Inflammatory macrophage treated with lipopolysaccharide for 1 hour (primary cell): ENCODE results near the gene ZDHHC24.
"Not testable (repeated sequence)": the region's sequence is repeated elsewhere in the genome, so short reads cannot be mapped to it uniquely, and the experiment has no call there.

Source experiments
- DNase-seq, 2 donors: peaks; one replicate each; pipeline ENCODE4 v3.0.0-alpha.2; 2020 to 2022

Gene ZDHHC24

DNA sequence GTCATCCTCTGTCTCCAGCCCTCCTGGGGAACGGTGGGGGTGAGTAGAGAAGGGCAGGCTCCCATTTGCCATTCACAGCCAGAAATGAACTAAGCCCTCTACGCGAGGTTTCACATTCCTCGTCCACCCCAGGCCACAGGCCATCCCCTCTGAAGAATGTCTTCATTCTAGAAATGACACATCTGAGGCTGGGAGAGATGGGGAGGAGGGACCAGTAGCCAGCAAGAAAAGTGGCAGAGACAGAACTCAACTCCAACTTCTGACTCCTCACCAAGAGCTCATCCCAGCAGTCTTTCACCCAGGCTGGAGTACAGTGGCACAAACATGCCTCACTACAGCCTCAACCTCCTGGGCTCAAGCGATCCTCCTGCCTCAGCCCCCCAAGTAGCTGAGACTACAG lies 19.1 kb upstream of the ZDHHC24 start:
- no peak for DNase-seq

DNA sequence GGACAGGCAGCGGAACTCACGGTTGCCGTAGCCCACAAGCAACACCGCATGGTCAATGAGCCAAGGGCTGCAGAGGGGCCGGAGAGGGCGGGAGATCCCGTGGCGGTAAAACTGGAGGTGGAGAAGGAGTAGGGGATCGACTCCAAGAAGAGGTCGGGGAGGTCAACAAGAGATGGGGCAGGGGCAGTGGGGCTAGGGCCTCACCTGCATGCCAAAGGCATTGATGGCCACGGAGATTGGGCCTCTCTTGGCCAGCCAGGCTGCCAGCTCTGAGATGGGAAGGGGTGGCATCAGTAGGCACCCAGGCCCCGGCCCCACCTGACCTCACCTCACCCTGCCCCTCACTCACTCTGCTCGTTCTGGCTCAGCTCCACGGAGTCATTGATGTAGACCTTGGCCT lies 18.7 kb upstream of the ZDHHC24 start:
- DNase-seq: no peak

- DNase-seq: no peak
These were observed 18.0 kb upstream of the ZDHHC24 start for GRCh38 chr11:66563832-66564231.

DNA sequence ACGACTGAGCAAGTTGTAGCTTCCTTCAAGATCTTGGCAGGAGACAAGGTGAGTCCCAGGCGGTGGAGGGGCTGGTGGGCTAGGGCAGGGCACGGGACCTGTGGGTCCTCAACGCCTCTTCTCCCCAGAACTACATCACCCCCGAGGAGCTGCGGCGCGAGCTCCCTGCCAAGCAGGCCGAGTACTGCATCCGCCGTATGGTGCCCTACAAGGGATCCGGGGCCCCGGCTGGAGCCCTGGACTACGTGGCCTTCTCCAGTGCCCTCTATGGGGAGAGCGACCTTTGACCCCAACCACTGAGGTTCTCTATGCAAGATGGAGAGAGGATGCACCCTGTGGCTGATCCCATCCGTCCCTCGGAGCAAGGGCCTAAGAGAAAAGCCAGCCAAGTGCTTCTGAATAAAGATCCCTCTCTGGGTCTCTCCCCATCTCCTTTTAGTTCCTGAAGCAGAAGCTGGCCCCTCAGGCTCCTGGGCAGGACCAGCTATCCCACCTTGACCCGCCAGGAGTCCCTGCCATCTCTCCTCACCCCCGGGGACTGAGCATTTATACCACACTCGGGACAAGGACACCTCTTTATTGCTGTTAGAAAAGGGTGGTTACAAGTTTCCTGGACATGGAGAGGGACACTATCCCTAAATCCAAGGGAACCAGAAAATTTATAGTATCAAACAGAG lies 17.2 kb upstream of the ZDHHC24 start:
- DNase-seq: no peak

GRCh38 chr11:66562275-66562674 lies 16.4 kb upstream of the ZDHHC24 start:
- DNase-seq: no peak

DNA sequence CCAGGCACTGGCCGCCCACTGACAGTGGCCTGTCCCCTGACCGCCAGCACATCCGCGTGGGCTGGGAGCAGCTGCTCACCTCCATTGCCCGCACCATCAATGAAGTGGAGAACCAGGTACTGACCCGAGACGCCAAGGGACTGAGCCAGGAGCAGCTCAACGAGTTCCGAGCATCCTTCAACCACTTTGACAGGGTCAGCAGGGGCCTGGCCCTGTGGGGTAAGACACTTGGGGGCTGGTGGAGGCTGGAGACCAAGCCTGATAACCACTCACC lies 16.1 kb upstream of the ZDHHC24 start:
- DNase-seq: no peak

DNA sequence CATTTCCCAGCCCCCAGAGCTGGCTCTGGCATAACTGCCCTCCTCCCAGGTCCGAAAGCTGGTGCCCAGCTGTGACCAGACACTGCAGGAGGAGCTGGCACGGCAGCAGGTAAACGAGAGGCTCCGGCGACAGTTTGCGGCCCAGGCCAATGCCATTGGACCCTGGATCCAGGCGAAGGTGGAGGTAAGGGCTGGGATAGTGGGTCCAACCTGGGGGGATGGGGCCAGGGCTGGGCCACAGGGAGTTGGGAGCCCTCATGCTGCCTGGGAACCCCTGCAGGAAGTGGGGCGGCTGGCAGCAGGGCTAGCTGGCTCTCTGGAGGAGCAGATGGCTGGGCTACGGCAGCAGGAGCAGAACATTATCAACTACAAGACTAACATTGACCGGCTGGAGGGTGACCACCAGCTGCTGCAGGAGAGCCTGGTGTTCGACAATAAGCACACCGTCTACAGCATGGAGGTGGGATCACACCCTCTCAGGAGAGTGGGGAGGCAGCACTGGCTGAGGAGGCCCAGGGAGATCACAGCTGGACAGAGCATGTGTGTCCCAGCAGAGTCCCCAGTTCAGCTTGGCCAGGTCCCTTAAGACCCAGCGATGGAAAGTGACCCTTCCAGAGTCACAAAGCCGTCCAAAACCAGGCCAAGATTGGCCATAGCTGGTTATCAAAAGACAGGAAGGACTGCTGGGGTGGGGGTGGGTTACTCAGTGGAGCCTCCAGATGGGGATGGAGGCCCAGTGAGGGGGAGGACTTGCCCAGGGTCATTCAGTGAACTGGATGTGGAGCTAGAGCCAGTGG lies 15.5 kb upstream of the ZDHHC24 start:
- DNase-seq: no peak

- DNase-seq: no peak
These were observed 14.2 kb upstream of the ZDHHC24 start for GRCh38 chr11:66559866-66560676.

GRCh38 chr11:66559142-66559865 lies 13.5 kb upstream of the ZDHHC24 start:
- DNase-seq: no peak

DNA sequence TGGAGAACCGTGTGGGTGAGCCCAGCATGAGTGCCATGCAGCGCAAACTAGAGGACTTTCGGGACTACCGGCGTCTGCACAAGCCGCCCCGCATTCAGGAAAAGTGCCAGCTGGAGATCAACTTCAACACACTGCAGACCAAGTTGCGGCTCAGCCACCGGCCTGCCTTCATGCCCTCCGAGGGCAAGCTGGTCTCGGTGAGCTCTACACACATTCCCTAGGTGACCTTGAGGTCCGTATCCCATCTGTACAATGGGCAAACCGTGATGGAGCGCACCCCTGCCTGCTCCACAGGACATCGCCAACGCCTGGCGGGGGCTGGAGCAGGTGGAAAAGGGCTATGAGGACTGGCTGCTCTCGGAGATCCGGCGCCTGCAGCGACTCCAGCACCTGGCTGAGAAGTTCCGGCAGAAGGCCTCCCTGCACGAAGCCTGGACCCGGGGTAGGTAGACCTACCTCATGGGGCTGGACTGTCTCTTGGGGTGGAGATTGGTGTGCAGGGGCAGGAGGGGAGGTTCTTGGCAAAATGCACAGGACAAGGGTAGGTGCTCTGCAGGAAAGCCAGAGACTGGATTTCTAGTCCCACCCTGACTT lies 12.0 kb upstream of the ZDHHC24 start:
- no peak for DNase-seq

GRCh38 chr11:66556086-66556485 lies 10.2 kb upstream of the ZDHHC24 start:
- DNase-seq: no peak

DNA sequence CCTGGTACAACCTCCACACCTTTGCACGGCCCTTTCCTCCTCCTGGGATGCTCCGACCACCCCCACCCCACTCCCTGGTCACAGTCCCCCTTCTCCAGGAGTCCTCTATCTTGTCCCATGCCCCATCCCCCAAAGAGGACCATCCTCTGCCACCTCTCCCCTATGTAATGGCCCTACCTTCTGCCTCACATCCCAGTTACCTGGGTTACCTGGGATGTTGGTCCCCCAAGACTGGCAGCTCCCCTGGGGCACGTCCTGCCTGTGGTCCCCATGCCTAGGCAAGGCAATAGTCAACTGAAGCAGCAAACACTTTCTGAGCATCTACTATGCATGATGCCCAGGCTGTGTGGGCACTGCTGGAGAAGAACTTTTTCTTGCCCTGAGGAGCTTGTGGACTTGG lies 9.6 kb upstream of the ZDHHC24 start:
- no peak for DNase-seq

DNA sequence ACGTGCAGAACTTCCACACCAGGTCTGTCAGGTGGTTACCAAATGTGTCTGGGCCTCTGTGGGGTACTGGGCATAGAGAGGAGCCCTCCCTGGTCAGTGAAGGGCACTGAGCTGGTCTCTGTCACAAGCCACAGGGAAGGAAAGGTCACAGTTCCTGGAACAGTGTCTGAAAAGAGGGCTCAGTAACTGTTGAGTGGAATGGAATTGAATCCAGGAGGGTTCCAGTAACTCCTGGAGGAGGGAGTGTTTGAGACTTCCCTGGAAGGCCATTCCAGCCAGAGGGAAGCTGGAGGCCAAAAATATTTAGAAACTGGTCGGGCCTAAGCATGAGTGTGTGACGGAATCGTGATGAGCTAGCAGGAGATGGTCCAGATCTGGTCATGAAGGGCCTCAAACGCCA lies 8.8 kb upstream of the ZDHHC24 start:
- no peak for DNase-seq

GRCh38 chr11:66550887-66551286 lies 5.0 kb upstream of the ZDHHC24 start:
- no peak for DNase-seq

DNA sequence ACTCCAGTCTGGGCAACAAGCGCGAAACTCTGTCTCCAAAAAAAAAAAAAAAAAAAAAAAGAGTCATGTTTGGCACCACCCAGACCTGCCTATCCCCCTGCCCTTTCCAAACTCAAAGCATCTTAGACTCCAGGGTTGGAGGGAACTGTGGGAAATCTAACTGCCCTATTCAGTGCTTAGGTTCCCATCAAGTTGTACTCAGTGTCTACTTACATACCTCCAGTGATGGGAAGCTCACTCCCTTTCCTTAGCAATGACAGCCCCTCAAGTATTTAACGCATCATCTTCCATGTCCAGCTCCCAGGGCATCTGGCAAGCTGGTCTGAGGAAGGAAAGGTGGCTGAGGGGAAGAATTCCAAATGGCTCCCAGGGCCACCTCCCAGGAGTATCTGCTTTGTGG lies 3.8 kb upstream of the ZDHHC24 start:
- no peak for DNase-seq

DNA sequence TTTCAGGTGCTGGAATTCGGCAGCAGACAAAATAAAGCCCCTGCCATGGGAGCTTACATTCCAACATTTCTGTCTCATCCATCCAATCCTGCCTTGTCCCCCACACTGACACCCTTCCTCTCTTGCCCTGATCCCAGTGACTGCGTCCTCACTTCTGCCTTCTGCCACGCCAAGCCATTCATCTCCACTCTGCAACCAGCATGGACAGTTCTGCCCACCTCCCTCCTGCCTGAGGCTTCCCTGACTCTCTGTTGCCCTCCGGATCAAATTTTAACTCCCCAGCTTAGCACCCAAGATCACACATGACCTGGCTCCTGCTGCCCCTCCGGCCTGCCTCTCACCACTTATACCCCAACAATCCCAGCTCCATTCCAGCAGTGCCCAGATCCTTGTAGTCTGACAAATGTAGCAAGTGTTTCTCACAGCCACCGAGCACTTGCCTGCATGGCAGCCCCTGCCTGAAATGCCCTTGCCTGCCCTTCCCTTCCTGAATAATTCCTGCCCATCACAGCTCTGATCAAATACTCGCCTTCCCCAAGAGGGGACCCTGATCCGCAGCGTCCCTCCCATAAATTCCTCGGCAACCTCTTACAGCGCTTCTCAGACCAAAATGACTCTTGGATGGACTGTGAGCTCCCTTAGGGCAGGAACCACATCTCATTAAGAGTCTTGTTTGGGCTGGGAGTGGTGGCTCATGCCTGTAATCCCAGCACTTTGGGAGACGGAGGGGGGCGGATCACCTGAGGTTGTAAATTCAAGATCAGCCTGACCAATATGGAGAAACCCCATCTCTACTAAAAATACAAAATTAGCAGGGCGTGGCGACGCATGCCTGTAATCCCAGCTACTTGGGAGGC lies 3.2 kb upstream of the ZDHHC24 start:
- no peak for DNase-seq

- no peak for DNase-seq
These were observed 2.2 kb upstream of the ZDHHC24 start for GRCh38 chr11:66548041-66548440.

- DNase-seq: no peak
These were observed 1.8 kb upstream of the ZDHHC24 start for GRCh38 chr11:66547662-66548009.

- DNase-seq: no peak
These were observed 1.3 kb upstream of the ZDHHC24 start for GRCh38 chr11:66546966-66547661.

DNA sequence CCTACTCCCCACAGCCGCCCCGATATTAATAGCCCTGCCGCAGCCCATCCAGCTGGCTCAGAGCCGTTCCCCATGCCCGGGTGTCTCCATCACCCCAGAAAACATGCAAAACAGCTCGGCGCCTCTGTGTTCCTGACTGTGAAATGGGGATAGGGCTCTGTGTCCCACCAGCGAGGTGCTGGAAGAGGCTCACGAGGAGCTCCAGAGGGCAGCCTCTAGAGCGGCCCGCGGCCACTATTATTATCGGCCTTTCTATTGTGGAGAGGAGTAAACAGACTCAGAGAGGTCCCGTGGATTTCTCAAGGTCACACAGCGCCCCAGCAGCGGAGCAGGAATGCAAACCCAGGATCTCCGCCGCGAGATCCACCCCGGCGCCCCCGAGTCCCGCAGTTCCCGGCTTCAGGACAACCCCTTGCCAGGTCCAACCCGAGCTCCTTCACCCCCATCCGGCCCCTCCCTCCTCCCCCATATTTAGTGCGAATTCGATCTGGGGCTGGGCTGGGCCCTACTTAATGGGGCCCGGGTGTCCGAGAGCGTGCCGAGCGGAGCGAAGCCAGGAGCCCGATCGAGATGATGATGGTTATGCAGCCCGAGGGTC lies 619 bp upstream of the ZDHHC24 start, which contains the start of gene ACTN3:
ACTN3 (plus strand) TSS at position 536 of the 598 bp plus-strand sequence; CDS start at position 571, 35 bp downstream.
- DNase-seq: no peak

- DNase-seq: not testable (repeated sequence)
These were observed 896 bp downstream of the ZDHHC24 start for GRCh38 chr11:66544952-66545351.
